ENCODE measurements around the gene SOX6. TPM values are rescaled to one million over a fixed set of nuclear protein-coding genes. Genes with fewer than 3 reads are reported as not detected.

The SOX6 gene
- total and polyA plus RNA-seq, 9 donors: 10.9 to 26.5 (median 17.9) TPM

DNA sequence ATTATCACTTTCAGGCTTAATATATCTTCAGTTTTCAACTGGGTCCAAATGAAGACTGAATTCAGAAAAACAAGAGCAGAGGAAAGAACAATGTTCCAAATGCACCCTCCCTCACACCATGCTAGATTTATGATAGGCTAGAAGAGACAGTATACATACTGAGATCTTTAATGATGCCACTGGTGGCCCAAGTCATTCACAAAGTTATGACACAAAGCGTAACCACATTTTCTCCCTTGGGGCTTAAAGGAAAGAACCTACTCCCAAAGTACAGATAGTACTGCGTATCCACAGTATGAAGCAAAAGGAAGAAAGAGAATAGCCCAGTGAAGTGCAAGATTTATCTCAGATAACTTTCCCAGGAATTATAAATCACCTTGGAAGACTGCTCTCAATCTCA is 10.9 kb upstream of the SOX6 start:
- no peaks in the 10 kb centered on the region for H3K36me3 ChIP-seq (ENCODE audit: control insufficient read depth, insufficient read depth, low read length)
- H3K4me3 ChIP-seq (ENCODE audit: low read length): no peak overlapping the region
- no CpG with 5 or more reads among the region's 2 CpGs for WGBS (ENCODE audit: insufficient coverage)

DNA sequence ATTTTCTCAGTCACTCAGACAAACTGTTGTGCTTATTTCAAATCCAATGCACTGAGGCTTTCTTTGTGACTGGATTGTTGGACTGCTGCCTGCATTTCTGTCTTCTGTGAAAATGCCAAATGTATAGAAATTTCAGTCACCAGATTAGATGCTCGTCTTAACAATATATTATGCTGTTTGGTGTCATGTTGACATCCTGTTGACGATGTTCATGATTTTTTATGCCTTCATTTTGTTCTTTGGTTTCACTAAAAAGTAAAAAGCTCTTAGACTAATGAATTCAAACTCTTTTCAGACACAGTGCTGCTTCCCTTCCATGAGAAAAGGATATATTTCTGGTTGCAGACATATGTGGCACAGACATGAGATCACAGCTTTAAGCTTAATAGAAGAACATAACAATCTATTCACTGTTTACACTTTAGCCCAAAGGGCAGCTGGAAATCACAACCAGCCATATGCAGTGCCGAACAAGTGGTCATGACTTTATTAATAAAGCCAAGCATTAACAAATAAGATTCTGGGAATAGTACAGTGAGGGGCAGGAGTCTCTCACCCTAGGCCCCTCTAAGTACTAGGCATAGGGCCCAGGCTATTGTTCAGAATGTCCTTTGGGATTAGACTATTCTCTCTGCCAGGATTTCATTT is 9.4 kb upstream of the SOX6 start:
- Histone ChIP-seq H3K4me3 (ENCODE audit: low read length) (no peak overlapping the region), H3K36me3 (ENCODE audit: control insufficient read depth, insufficient read depth, low read length) (no peaks in the 10 kb centered on the region), H3K4me1 (ENCODE audit: control insufficient read depth, insufficient read depth, low read length) (peaks cover 3% of the 10 kb centered on the region), H3K9me3 (replicated peaks; ENCODE audit: control insufficient read depth, low read depth, low read length) (no peaks in the 10 kb centered on the region), H3K27ac (ENCODE audit: low read length) (peak overlapping the region; percentile 56), H3K27me3 (ENCODE audit: control insufficient read depth, insufficient read depth, low read length) (no peaks in the 10 kb centered on the region)
- DNase-seq: peak; percentile 61
- no CpG with 5 or more reads among the region's 3 CpGs for WGBS (ENCODE audit: insufficient coverage)

More for the DNA sequence above, 10.9 kb upstream of the SOX6 start:
- no peak for DNase-seq
- Histone ChIP-seq H3K27me3 (ENCODE audit: control insufficient read depth, insufficient read depth, low read length) (no peaks in the 10 kb centered on the region), H3K9me3 (replicated peaks; ENCODE audit: control insufficient read depth, low read depth, low read length) (no peaks in the 10 kb centered on the region), H3K4me1 (ENCODE audit: control insufficient read depth, insufficient read depth, low read length) (peaks cover 3% of the 10 kb centered on the region), H3K27ac (ENCODE audit: low read length) (no peak overlapping the region)

DNA sequence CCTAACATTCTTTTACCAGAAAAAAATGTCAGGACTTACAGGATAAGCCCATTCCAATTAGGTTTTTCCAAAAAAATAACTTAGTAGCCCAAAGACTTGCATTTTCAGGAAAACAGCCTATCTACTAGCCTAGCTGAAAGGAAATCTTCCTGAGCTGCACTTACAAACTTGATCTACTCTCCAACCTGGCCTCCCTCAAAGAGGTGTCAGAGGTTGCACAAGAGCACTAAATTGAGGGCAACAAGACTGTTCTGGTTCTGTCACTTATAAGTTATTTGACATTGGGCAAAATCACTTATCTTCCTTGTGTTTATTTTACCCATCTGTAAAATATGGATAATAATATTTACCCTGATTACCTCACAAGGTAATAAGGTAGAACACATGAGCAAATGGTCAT is 7.9 kb upstream of the SOX6 start:
- no peaks in the 10 kb centered on the region for H3K36me3 ChIP-seq (ENCODE audit: control insufficient read depth, insufficient read depth, low read length)
- H3K9me3 ChIP-seq (replicated peaks; ENCODE audit: control insufficient read depth, low read depth, low read length): no peaks in the 10 kb centered on the region
- peaks cover 3% of the 10 kb centered on the region for H3K4me1 ChIP-seq (ENCODE audit: control insufficient read depth, insufficient read depth, low read length)
- H3K4me3 ChIP-seq (ENCODE audit: low read length): no peak overlapping the region
- no peak overlapping the region for H3K27ac ChIP-seq (ENCODE audit: low read length)
- DNase-seq: no peak
- no peaks in the 10 kb centered on the region for H3K27me3 ChIP-seq (ENCODE audit: control insufficient read depth, insufficient read depth, low read length)

DNA sequence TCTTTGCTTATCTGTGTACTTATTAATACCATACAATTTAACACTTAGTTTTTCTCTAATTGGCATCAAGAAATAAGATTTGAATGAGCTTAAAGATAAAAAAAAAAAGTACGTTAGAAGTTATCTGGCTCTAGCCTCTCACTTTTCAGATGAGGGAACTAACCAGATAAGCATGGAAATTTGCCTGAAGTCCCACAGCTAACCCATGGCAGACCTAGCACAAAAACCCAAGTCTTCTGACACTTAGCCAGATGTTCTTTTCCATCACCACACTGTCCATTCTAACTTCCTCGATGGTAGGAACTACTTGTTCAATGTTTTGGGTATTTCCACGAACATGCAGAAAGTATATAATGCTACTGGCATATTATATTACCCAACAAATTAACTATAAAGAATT is 7.4 kb upstream of the SOX6 start:
- no peak overlapping the region for H3K4me3 ChIP-seq (ENCODE audit: low read length)
- H3K9me3 ChIP-seq (replicated peaks; ENCODE audit: control insufficient read depth, low read depth, low read length): no peaks in the 10 kb centered on the region
- H3K27me3 ChIP-seq (ENCODE audit: control insufficient read depth, insufficient read depth, low read length): no peaks in the 10 kb centered on the region
- H3K36me3 ChIP-seq (ENCODE audit: control insufficient read depth, insufficient read depth, low read length): no peaks in the 10 kb centered on the region
- DNase-seq: no peak
- WGBS (ENCODE audit: insufficient coverage): no CpG with 5 or more reads among the region's 3 CpGs
- H3K27ac ChIP-seq (ENCODE audit: low read length): no peak overlapping the region
- H3K4me1 ChIP-seq (ENCODE audit: control insufficient read depth, insufficient read depth, low read length): peaks cover 3% of the 10 kb centered on the region

DNA sequence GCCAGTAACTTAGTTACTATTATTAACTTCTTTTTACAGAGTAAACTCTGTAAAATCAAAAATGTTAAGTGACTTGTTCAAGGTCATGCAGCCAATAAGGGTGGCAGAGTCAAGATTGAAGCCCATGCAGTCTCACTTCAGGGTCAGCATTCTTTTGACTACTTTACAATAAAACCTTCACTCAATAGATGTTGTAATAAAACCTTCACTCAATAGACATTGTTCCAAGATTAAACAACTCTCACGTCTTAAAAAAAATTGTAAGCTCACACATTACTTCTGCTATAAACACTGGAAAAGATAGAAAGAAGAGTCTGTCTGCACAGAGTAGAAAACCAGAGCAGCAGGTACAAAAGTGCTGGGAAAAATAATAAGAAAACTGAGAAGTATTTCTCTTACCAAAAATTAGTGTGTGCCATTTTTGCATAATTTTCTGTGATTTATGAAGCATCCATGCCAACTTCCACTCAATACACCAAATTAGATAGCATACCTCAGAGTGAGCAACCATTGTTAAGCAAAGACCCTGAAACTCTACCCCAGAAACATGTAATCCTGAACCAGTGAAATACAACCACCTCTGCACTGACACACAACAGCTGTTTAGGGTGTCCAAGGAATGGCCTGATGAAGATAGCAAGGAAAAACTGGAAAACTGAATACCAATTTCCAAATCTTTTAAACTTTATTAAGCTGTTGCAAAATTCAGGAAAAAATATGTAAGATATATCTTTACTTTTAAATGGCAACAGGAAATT is 4.9 kb upstream of the SOX6 start:
- no peaks in the 10 kb centered on the region for H3K36me3 ChIP-seq (ENCODE audit: control insufficient read depth, insufficient read depth, low read length)
- peaks cover 9% of the 10 kb centered on the region for H3K4me1 ChIP-seq (ENCODE audit: control insufficient read depth, insufficient read depth, low read length)
- H3K27me3 ChIP-seq (ENCODE audit: control insufficient read depth, insufficient read depth, low read length): no peaks in the 10 kb centered on the region
- H3K9me3 ChIP-seq (replicated peaks; ENCODE audit: control insufficient read depth, low read depth, low read length): no peaks in the 10 kb centered on the region
- H3K27ac ChIP-seq (ENCODE audit: low read length): no peak overlapping the region
- WGBS (ENCODE audit: insufficient coverage): no CpG with 5 or more reads among the region's 1 CpG
- no peak for DNase-seq
- H3K4me3 ChIP-seq (ENCODE audit: low read length): no peak overlapping the region

DNA sequence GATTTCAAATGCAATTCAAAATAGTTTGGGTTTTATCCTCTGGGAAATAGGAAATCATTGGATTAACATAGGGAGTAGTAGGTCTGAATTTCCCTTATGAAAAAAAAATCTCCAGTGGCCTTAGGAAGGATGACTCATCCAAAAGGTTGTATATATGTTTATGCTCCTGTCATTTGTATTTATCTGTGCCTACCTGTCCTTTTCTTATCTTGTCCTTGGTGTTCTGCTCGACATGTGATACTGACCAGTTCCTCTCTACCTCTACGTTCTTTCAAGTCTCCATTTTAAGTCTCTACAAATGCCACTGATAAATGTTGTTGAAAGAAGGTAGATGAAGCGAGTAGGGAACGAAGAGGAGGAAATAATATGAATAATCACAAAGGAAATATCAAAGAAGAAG is 3.0 kb upstream of the SOX6 start:
- Histone ChIP-seq H3K27me3 (ENCODE audit: control insufficient read depth, insufficient read depth, low read length) (no peaks in the 10 kb centered on the region), H3K9me3 (replicated peaks; ENCODE audit: control insufficient read depth, low read depth, low read length) (no peaks in the 10 kb centered on the region), H3K4me3 (ENCODE audit: low read length) (no peak overlapping the region), H3K36me3 (ENCODE audit: control insufficient read depth, insufficient read depth, low read length) (no peaks in the 10 kb centered on the region), H3K4me1 (ENCODE audit: control insufficient read depth, insufficient read depth, low read length) (peaks cover 9% of the 10 kb centered on the region), H3K27ac (ENCODE audit: low read length) (no peak overlapping the region)
- WGBS (ENCODE audit: insufficient coverage): no CpG with 5 or more reads among the region's 4 CpGs
- no peak for DNase-seq

DNA sequence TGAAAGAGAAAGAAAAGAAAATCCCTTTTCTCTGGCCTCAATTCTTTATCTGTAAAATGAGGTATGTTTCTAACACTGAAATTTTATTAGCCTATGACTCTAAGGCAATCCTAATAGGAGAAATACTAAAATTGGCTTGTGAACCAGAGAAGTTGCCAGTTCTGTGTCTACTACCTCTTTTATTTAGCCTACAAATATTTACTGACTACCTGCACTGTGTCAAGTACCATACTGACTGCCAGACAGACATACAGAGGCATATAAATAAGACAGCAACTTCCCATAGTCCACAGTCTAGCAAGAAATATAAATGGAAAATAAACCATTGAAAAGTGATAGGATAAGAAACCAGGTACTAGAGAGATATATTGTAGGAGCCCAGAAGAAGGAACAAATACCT is 2.4 kb upstream of the SOX6 start:
- no peak overlapping the region for H3K4me3 ChIP-seq (ENCODE audit: low read length)
- no peak for DNase-seq
- H3K27me3 ChIP-seq (ENCODE audit: control insufficient read depth, insufficient read depth, low read length): no peaks in the 10 kb centered on the region
- no peaks in the 10 kb centered on the region for H3K9me3 ChIP-seq (replicated peaks; ENCODE audit: control insufficient read depth, low read depth, low read length)
- H3K36me3 ChIP-seq (ENCODE audit: control insufficient read depth, insufficient read depth, low read length): no peaks in the 10 kb centered on the region
- H3K4me1 ChIP-seq (ENCODE audit: control insufficient read depth, insufficient read depth, low read length): peaks cover 9% of the 10 kb centered on the region
- no peak overlapping the region for H3K27ac ChIP-seq (ENCODE audit: low read length)

DNA sequence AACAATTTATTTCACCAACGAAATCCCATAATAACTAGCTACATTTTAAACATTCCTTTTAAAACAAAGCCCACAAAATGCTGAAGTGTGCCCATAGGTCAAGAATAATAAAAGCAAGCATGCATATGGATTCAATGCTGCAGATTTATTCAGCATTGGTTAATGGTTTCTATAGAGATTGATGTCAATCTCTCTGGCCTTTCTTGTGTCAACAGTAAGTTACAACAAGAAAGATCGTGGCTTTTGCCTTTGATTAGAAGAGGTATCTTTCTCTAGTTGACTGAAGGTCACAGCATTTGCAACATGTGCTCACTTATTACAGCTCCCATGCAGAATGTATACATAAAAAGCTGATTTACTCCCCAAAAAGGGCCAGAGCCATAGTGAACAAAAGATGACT is 1.4 kb upstream of the SOX6 start:
- H3K4me1 ChIP-seq (ENCODE audit: control insufficient read depth, insufficient read depth, low read length): peaks cover 9% of the 10 kb centered on the region
- H3K27me3 ChIP-seq (ENCODE audit: control insufficient read depth, insufficient read depth, low read length): no peaks in the 10 kb centered on the region
- no peak overlapping the region for H3K27ac ChIP-seq (ENCODE audit: low read length)
- H3K36me3 ChIP-seq (ENCODE audit: control insufficient read depth, insufficient read depth, low read length): no peaks in the 10 kb centered on the region
- no peaks in the 10 kb centered on the region for H3K9me3 ChIP-seq (replicated peaks; ENCODE audit: control insufficient read depth, low read depth, low read length)
- no peak for DNase-seq
- no peak overlapping the region for H3K4me3 ChIP-seq (ENCODE audit: low read length)
- no CpG with 5 or more reads among the region's 2 CpGs for WGBS (ENCODE audit: insufficient coverage)

DNA sequence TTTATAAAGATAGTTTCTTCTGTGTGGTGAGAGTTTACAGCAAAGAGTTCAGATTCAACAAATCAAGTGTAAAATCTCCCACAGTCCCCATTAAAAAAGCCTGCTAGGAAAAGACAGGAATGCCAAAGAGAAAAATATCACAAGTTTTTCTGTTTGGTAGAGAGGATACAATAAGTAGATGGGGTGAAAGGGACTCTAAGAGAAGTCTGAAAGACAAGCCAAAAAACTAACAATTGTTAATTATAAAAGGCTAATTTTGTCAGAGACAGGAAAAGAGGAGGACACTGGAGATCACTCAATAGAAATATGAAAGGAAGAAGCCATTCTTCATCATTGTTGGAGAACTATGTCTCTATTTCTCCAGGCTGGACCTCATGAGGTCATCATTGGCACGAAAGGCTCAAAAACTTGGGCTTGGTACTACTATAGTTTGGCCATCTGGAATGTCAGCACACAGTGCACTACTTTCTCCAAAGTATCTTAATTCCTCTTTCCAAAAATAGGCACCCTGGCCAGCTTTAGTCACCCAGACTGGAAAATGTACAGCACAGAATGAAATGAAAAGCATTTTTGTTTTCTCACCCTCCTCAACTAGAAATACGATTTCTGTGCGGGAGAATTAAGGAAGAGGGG is 531 bp upstream of the SOX6 start:
- 17% methylated on average over 1 of the region's 3 CpGs for WGBS (ENCODE audit: insufficient coverage)
- peaks cover 9% of the 10 kb centered on the region for H3K4me1 ChIP-seq (ENCODE audit: control insufficient read depth, insufficient read depth, low read length)
- no peaks in the 10 kb centered on the region for H3K9me3 ChIP-seq (replicated peaks; ENCODE audit: control insufficient read depth, low read depth, low read length)
- peak; percentile 91 for DNase-seq
- H3K36me3 ChIP-seq (ENCODE audit: control insufficient read depth, insufficient read depth, low read length): no peaks in the 10 kb centered on the region
- no peak overlapping the region for H3K4me3 ChIP-seq (ENCODE audit: low read length)
- peak overlapping the region; percentile 50 for H3K27ac ChIP-seq (ENCODE audit: low read length)
- H3K27me3 ChIP-seq (ENCODE audit: control insufficient read depth, insufficient read depth, low read length): no peaks in the 10 kb centered on the region

DNA sequence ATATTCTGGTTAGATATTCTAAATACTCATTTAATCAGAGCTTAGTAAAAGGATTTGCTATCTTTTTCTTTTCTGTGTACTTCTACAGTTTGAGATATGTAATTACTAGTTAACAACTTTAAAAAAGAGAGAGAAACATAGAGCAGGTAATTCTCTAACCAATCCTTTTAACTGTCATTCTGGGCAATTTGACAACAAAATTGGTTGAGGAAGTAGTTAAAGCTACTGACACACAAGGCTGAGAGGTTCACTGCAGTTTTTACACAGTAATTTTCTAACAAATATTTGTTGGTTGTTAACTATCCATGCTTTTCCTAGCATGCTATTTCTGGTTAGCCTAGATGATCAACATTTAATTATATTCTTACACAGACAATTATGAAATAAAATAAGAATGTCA is 3.6 kb downstream of the SOX6 start:
- no peaks in the 10 kb centered on the region for H3K27me3 ChIP-seq (ENCODE audit: control insufficient read depth, insufficient read depth, low read length)
- peaks cover 9% of the 10 kb centered on the region for H3K4me1 ChIP-seq (ENCODE audit: control insufficient read depth, insufficient read depth, low read length)
- H3K4me3 ChIP-seq (ENCODE audit: low read length): no peak overlapping the region
- DNase-seq: no peak
- H3K9me3 ChIP-seq (replicated peaks; ENCODE audit: control insufficient read depth, low read depth, low read length): no peaks in the 10 kb centered on the region
- H3K36me3 ChIP-seq (ENCODE audit: control insufficient read depth, insufficient read depth, low read length): no peaks in the 10 kb centered on the region
- H3K27ac ChIP-seq (ENCODE audit: low read length): no peak overlapping the region

All from muscle of leg (tissue), 11 donors.